ENCODE data around the gene UQCR11. TPM values are rescaled to one million over a fixed set of nuclear protein-coding genes. Genes with fewer than 3 reads are reported as not detected.

UQCR11 gene
- total RNA-seq, 2 donors from 2014 or later, result 179 to 184 TPM

- Mint-ChIP-seq H3K27me3 (peaks cover 8 to 13% of the 10 kb centered on the region in 2 donors), H3K36me3 (no peaks in the 10 kb centered on the region), H3K9me3 (no peaks in the 10 kb centered on the region), H3K4me1 (ENCODE audit: low read depth in 2 of 2) (peaks cover 4 to 6% of the 10 kb centered on the region in 2 donors), H3K4me3 (no peak overlapping the region), H3K27ac (no peak overlapping the region)
- peak; percentile 49 to 68 for ATAC-seq
- DNase-seq (ENCODE audit: low spot score), result no peak
These were observed 37.4 kb downstream of the UQCR11 start for GRCh38 chr19:1567848-1568227.

GRCh38 chr19:1567116-1567847 lies 38.0 kb downstream of the UQCR11 start:
- Mint-ChIP-seq H3K27me3 (peaks cover 8 to 13% of the 10 kb centered on the region in 2 donors), H3K27ac (no peak overlapping the region), H3K4me3 (peak overlapping the region; percentile 20), H3K36me3 (no peaks in the 10 kb centered on the region), H3K9me3 (no peaks in the 10 kb centered on the region), H3K4me1 (ENCODE audit: low read depth in 2 of 2) (peaks cover 4 to 6% of the 10 kb centered on the region in 2 donors)
- ATAC-seq (peak in 1 of 2 donors; percentile 1), DNase-seq (ENCODE audit: low spot score) (no peak)

- no peaks in the 10 kb centered on the region for H3K9me3 Mint-ChIP-seq
- peaks cover 4 to 6% of the 10 kb centered on the region in 2 donors for H3K4me1 Mint-ChIP-seq (ENCODE audit: low read depth in 2 of 2)
- peaks cover 8 to 13% of the 10 kb centered on the region in 2 donors for H3K27me3 Mint-ChIP-seq
- no peak overlapping the region for H3K4me3 Mint-ChIP-seq
- no peak for DNase-seq (ENCODE audit: low spot score)
- no peak overlapping the region for H3K27ac Mint-ChIP-seq
- no peak for ATAC-seq
- H3K36me3 Mint-ChIP-seq, result no peaks in the 10 kb centered on the region
These were observed 38.7 kb downstream of the UQCR11 start for GRCh38 chr19:1566392-1567115.

- DNase-seq (ENCODE audit: low spot score) (no peak), ATAC-seq (no peak)
- Mint-ChIP-seq H3K9me3 (no peaks in the 10 kb centered on the region), H3K27ac (no peak overlapping the region), H3K4me3 (no peak overlapping the region), H3K36me3 (no peaks in the 10 kb centered on the region), H3K4me1 (ENCODE audit: low read depth in 2 of 2) (peaks cover 0 to 7% of the 10 kb centered on the region in 2 donors), H3K27me3 (no peaks in the 10 kb centered on the region)
These were observed 42.0 kb downstream of the UQCR11 start for GRCh38 chr19:1563251-1563650.

GRCh38 chr19:1561236-1561842 lies 43.9 kb downstream of the UQCR11 start:
- no peak for ATAC-seq
- H3K27ac Mint-ChIP-seq, result no peak overlapping the region
- H3K36me3 Mint-ChIP-seq, result no peaks in the 10 kb centered on the region
- H3K4me1 Mint-ChIP-seq (ENCODE audit: low read depth in 2 of 2), result peaks cover 0 to 7% of the 10 kb centered on the region in 2 donors
- H3K27me3 Mint-ChIP-seq, result no peaks in the 10 kb centered on the region
- no peaks in the 10 kb centered on the region for H3K9me3 Mint-ChIP-seq
- DNase-seq (ENCODE audit: low spot score), result no peak
- no peak overlapping the region for H3K4me3 Mint-ChIP-seq

- Mint-ChIP-seq H3K9me3 (no peaks in the 10 kb centered on the region), H3K36me3 (no peaks in the 10 kb centered on the region), H3K27me3 (no peaks in the 10 kb centered on the region), H3K27ac (no peak overlapping the region), H3K4me3 (no peak overlapping the region), H3K4me1 (ENCODE audit: low read depth in 2 of 2) (peaks cover 0 to 7% of the 10 kb centered on the region in 2 donors)
- ATAC-seq (peak in 1 of 2 donors; percentile 39), DNase-seq (ENCODE audit: low spot score) (no peak)
These were observed 44.9 kb downstream of the UQCR11 start for GRCh38 chr19:1560286-1560882.

- H3K9me3 Mint-ChIP-seq, result no peaks in the 10 kb centered on the region
- no peak overlapping the region for H3K27ac Mint-ChIP-seq
- H3K4me3 Mint-ChIP-seq, result no peak overlapping the region
- DNase-seq (ENCODE audit: low spot score) (no peak), ATAC-seq (no peak)
- H3K36me3 Mint-ChIP-seq, result no peaks in the 10 kb centered on the region
- peaks cover 0 to 7% of the 10 kb centered on the region in 2 donors for H3K4me1 Mint-ChIP-seq (ENCODE audit: low read depth in 2 of 2)
- no peaks in the 10 kb centered on the region for H3K27me3 Mint-ChIP-seq
These were observed 46.7 kb downstream of the UQCR11 start for GRCh38 chr19:1558552-1558951.

- no peaks in the 10 kb centered on the region for H3K36me3 Mint-ChIP-seq
- H3K27ac Mint-ChIP-seq, result no peak overlapping the region
- H3K9me3 Mint-ChIP-seq, result no peaks in the 10 kb centered on the region
- DNase-seq (ENCODE audit: low spot score) (no peak), ATAC-seq (no peak)
- peaks cover 0 to 7% of the 10 kb centered on the region in 2 donors for H3K4me1 Mint-ChIP-seq (ENCODE audit: low read depth in 2 of 2)
- H3K27me3 Mint-ChIP-seq, result peaks cover 0 to 2% of the 10 kb centered on the region in 2 donors
- H3K4me3 Mint-ChIP-seq, result no peak overlapping the region
These were observed 48.7 kb downstream of the UQCR11 start for GRCh38 chr19:1556390-1557070.

GRCh38 chr19:1555487-1556389 lies 49.5 kb downstream of the UQCR11 start:
- Mint-ChIP-seq H3K36me3 (no peaks in the 10 kb centered on the region), H3K27me3 (peaks cover 0 to 2% of the 10 kb centered on the region in 2 donors), H3K4me3 (no peak overlapping the region), H3K27ac (no peak overlapping the region), H3K4me1 (ENCODE audit: low read depth in 2 of 2) (peaks cover 0 to 7% of the 10 kb centered on the region in 2 donors), H3K9me3 (no peaks in the 10 kb centered on the region)
- no peak for ATAC-seq
- DNase-seq (ENCODE audit: low spot score), result no peak

GRCh38 chr19:1554968-1555367 lies 50.3 kb downstream of the UQCR11 start:
- Mint-ChIP-seq H3K27ac (no peak overlapping the region), H3K4me1 (ENCODE audit: low read depth in 2 of 2) (peaks cover 0 to 2% of the 10 kb centered on the region in 2 donors), H3K9me3 (no peaks in the 10 kb centered on the region), H3K27me3 (peaks cover 0 to 2% of the 10 kb centered on the region in 2 donors), H3K36me3 (no peaks in the 10 kb centered on the region), H3K4me3 (no peak overlapping the region)
- DNase-seq (ENCODE audit: low spot score) (no peak), ATAC-seq (no peak)

- Mint-ChIP-seq H3K4me3 (no peak overlapping the region), H3K36me3 (no peaks in the 10 kb centered on the region), H3K4me1 (ENCODE audit: low read depth in 2 of 2) (no peaks in the 10 kb centered on the region), H3K27me3 (peaks cover 0 to 2% of the 10 kb centered on the region in 2 donors), H3K9me3 (no peaks in the 10 kb centered on the region), H3K27ac (no peak overlapping the region)
- no peak for DNase-seq (ENCODE audit: low spot score)
- ATAC-seq, result no peak
These were observed 51.8 kb downstream of the UQCR11 start for GRCh38 chr19:1553415-1553814.

GRCh38 chr19:1551068-1552040 lies 53.9 kb downstream of the UQCR11 start:
- no peaks in the 10 kb centered on the region for H3K36me3 Mint-ChIP-seq
- peaks cover 0 to 8% of the 10 kb centered on the region in 2 donors for H3K27me3 Mint-ChIP-seq
- ATAC-seq (no peak), DNase-seq (ENCODE audit: low spot score) (no peak)
- no peak overlapping the region for H3K27ac Mint-ChIP-seq
- H3K9me3 Mint-ChIP-seq, result no peaks in the 10 kb centered on the region
- no peaks in the 10 kb centered on the region for H3K4me1 Mint-ChIP-seq (ENCODE audit: low read depth in 2 of 2)
- H3K4me3 Mint-ChIP-seq, result no peak overlapping the region
